Dermis microvascular lymphatic vessel endothelial cell (primary cell): ENCODE measurements around the gene SUSD6. TPM values are rescaled to one million over a fixed set of nuclear protein-coding genes. Genes with fewer than 3 reads are reported as not detected.
"Not testable (repeated sequence)": the region's sequence is repeated elsewhere in the genome, so short reads cannot be mapped to it uniquely, and the experiment has no call there.

Experiments used
- DNase-seq, 2 donors: peaks; one replicate each; pipeline versions ENCODE4 v3.0.0 to v3.0.0-alpha.2; 2010; ENCODE audit warnings: low read depth in 2 of 2
- total RNA-seq: library from RNA; depleted of rRNA; stranded (reverse); fragments of >200 nt; gene quantifications from 2 replicates; pipeline ENCODE4 v1.2.1, GENCODE V29; 2014

Gene SUSD6
- total RNA-seq, 1 donor from 2014 or later, result 9.1 TPM

GRCh38 chr14:69712599-69713088 is 101.2 kb downstream of the SUSD6 start:
- DNase-seq, result peak in 1 of 2 donors; percentile 39

GRCh38 chr14:69713209-69713781 is 101.9 kb downstream of the SUSD6 start:
- peak in 1 of 2 donors; percentile 55 for DNase-seq

GRCh38 chr14:69713993-69714679 is 102.7 kb downstream of the SUSD6 start:
- no peak for DNase-seq

GRCh38 chr14:69715725-69716477 is 104.5 kb downstream of the SUSD6 start:
- DNase-seq, result peak; percentile 70 to 91

GRCh38 chr14:69716478-69717187 is 105.2 kb downstream of the SUSD6 start:
- peak; percentile 48 to 94 for DNase-seq

GRCh38 chr14:69718614-69719013 is 107.2 kb downstream of the SUSD6 start:
- not testable (repeated sequence) for DNase-seq

GRCh38 chr14:69719501-69719951 is 108.1 kb downstream of the SUSD6 start:
- DNase-seq, result peak; percentile 63 to 84

- DNase-seq, result no peak
Observed at GRCh38 chr14:69720912-69721311, 109.5 kb downstream of the SUSD6 start.

- peak; percentile 30 to 71 for DNase-seq
Observed at GRCh38 chr14:69726761-69727511, 115.5 kb downstream of the SUSD6 start.

- DNase-seq, result no peak
Observed at GRCh38 chr14:69727860-69728259, 116.5 kb downstream of the SUSD6 start.

GRCh38 chr14:69731919-69732598 is 120.7 kb downstream of the SUSD6 start:
- not testable (repeated sequence) for DNase-seq

GRCh38 chr14:69736405-69736804 is 125.0 kb downstream of the SUSD6 start:
- DNase-seq, result not testable (repeated sequence)

- DNase-seq, result no peak
Observed at GRCh38 chr14:69741055-69741454, 129.7 kb downstream of the SUSD6 start.

GRCh38 chr14:69749956-69750355 is 138.6 kb downstream of the SUSD6 start:
- no peak for DNase-seq

GRCh38 chr14:69750495-69750894 is 139.1 kb downstream of the SUSD6 start:
- DNase-seq, result no peak

- DNase-seq, result no peak
Observed at GRCh38 chr14:69752773-69753172, 141.4 kb downstream of the SUSD6 start.

GRCh38 chr14:69753860-69754259 is 142.5 kb downstream of the SUSD6 start:
- no peak for DNase-seq

- no peak for DNase-seq
Observed at GRCh38 chr14:69754487-69754886, 143.1 kb downstream of the SUSD6 start.

- no peak for DNase-seq
Observed at GRCh38 chr14:69755296-69755695, 143.9 kb downstream of the SUSD6 start.

- DNase-seq, result no peak
Observed at GRCh38 chr14:69755784-69756183, 144.4 kb downstream of the SUSD6 start.
